ENCODE measurements around the gene BAIAP2L2. TPM values are rescaled to one million over a fixed set of nuclear protein-coding genes. Genes with fewer than 3 reads are reported as not detected.

The BAIAP2L2 gene
- polyA plus RNA-seq, 1 experiment, result 1.3 TPM

- no peak for TF ChIP-seq CTCF (IDR thresholded peaks at IDR 0.05; ENCODE audit: insufficient read depth, low read depth, low read length)
- DNase-seq (ENCODE audit: low read depth), result no peak
- CTCF ChIA-PET, result interaction anchor here (0.6 to 1.3 kb wide), 5 partner anchors 9 to 147 kb away, joined by 3 to 4 read pairs (median 3); no protein-coding TSS in a partner anchor
- H3K36me3 ChIP-seq (ENCODE audit: control insufficient read depth, insufficient read depth, low read length), result no peaks in the 10 kb centered on the region
- no peaks in the 10 kb centered on the region for H3K27me3 ChIP-seq (ENCODE audit: control insufficient read depth, insufficient read depth, low read length)
- POLR2A ChIA-PET, result no interaction called here
- H3K4me3 ChIP-seq (ENCODE audit: low read depth, low read length), result no peak overlapping the region
Observed at GRCh38 chr22:38110863-38111852, 674 bp upstream of the BAIAP2L2 start.

- TF ChIP-seq CTCF (IDR thresholded peaks at IDR 0.05; ENCODE audit: insufficient read depth, low read depth, low read length), result no peak
- ChIA-PET CTCF (interaction anchor here (0.7 to 1.1 kb wide), 2 partner anchors 11 to 153 kb away, joined by 3 read pairs; no protein-coding TSS in a partner anchor), POLR2A (no interaction called here)
- Histone ChIP-seq H3K4me3 (ENCODE audit: low read depth, low read length) (no peak overlapping the region), H3K36me3 (ENCODE audit: control insufficient read depth, insufficient read depth, low read length) (no peaks in the 10 kb centered on the region), H3K27me3 (ENCODE audit: control insufficient read depth, insufficient read depth, low read length) (no peaks in the 10 kb centered on the region)
- DNase-seq (ENCODE audit: low read depth), result no peak
Observed at GRCh38 chr22:38109371-38110001, 998 bp downstream of the BAIAP2L2 start.

GRCh38 chr22:38108561-38109319 lies 1.7 kb downstream of the BAIAP2L2 start:
- H3K36me3 ChIP-seq (ENCODE audit: control insufficient read depth, insufficient read depth, low read length), result no peaks in the 10 kb centered on the region
- H3K27me3 ChIP-seq (ENCODE audit: control insufficient read depth, insufficient read depth, low read length), result no peaks in the 10 kb centered on the region
- no peak overlapping the region for H3K4me3 ChIP-seq (ENCODE audit: low read depth, low read length)
- TF ChIP-seq CTCF (IDR thresholded peaks at IDR 0.05; ENCODE audit: insufficient read depth, low read depth, low read length), result no peak
- no peak for DNase-seq (ENCODE audit: low read depth)
- ChIA-PET CTCF (interaction anchor here (0.6 to 2.5 kb wide), 4 partner anchors 9 to 247 kb away, joined by 3 to 10 read pairs (median 3); no protein-coding TSS in a partner anchor), POLR2A (no interaction called here)

GRCh38 chr22:38107692-38108515 lies 2.6 kb downstream of the BAIAP2L2 start:
- H3K27me3 ChIP-seq (ENCODE audit: control insufficient read depth, insufficient read depth, low read length), result no peaks in the 10 kb centered on the region
- H3K36me3 ChIP-seq (ENCODE audit: control insufficient read depth, insufficient read depth, low read length), result no peaks in the 10 kb centered on the region
- TF ChIP-seq CTCF (IDR thresholded peaks at IDR 0.05; ENCODE audit: insufficient read depth, low read depth, low read length), result peak; percentile 19; the same call in 1 of the 2 replicates
- ChIA-PET CTCF (interaction anchor here (0.6 to 2.5 kb wide), 5 partner anchors 8 to 248 kb away, joined by 3 to 10 read pairs (median 3); no protein-coding TSS in a partner anchor), POLR2A (no interaction called here)
- no peak overlapping the region for H3K4me3 ChIP-seq (ENCODE audit: low read depth, low read length)
- no peak for DNase-seq (ENCODE audit: low read depth)

All from BJ (cell line).